Mammary epithelial cell (primary cell): ENCODE measurements around the gene TTC7B.

Experiments
- CTCF ChIP-seq, 2 donors: IDR thresholded peaks in 1 of 2; conservative IDR thresholded peaks in 1 of 2; 2 replicates each; pipeline ENCODE4 v1.5.1; 2011 to 2012; ENCODE audit warnings: inconsistent platforms in 2 of 2, low read length in 2 of 2, mild to moderate bottlenecking in 2 of 2, control low read depth in 1 of 2, low read depth in 1 of 2; ENCODE audit not compliant: insufficient read depth in 1 of 2; ENCODE audit errors: extremely low read depth in 1 of 2
- EZH2 ChIP-seq: IDR thresholded peaks from 2 replicates; pipeline ENCODE4 v1.6.1; 2012; ENCODE audit warnings: low read length, inconsistent platforms, borderline replicate concordance

GRCh38 chr14:90600619-90601018 lies 215.6 kb downstream of the TTC7B start:
- TF ChIP-seq CTCF (conservative IDR thresholded peaks at IDR 0.05 in 1 of 2, IDR thresholded peaks at IDR 0.05 in 1 of 2; ENCODE audit: extremely low read depth in 1 of 2, insufficient read depth in 1 of 2, low read depth in 1 of 2, low read length in 2 of 2) (no peak), EZH2 (no peak)
